GM04503 (cell line): ENCODE measurements around the gene ARGLU1.

Experiments
- DNase-seq: peaks from one replicate; pipeline ENCODE4 v3.0.0-alpha.2; 2012; ENCODE audit warnings: low read depth

Gene ARGLU1

DNA sequence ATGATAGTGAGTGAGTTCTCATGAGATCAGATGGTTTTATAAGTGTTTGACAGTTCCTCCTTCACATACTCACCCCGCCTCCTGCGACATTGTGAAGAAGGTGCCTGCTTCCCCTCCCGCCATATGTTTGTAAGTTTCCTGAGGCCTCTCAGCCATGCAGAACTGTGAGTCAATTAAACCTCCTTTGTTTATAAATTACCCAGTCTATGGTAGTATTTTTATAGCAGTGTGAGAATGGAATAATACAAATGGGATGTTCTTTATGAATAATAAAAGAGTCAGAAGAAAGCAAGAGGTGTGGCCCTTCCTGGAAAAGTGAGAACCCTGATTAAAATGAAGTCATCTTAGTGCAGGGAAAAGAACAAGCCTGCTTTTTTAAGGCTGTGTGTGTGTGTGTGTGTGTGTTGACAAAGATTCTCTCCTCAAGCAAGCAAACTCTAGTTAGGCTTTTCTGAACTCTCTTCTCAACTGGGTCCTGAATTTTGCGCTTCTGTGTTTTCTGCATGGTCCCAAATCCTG is 18.8 kb upstream of the ARGLU1 start:
- DNase-seq, result no peak

DNA sequence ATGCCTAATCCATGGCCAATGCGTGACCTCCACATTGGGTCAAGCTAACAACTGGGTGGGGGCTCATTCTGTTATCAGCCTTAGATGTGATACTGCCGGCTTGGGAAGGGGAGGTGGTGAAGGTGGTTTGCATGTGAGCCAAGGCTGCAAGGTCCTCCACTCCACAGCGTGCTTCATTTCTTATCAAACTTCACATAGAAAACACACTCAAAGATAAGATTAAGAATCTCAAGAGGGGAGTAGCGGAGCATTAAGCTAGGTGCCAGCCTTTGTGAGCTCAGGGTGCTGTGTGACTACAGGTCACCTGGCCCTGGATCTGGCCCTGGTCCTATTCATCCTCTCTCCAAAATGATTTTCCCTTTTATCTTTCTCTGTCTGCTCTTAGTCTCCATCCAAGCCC is 13.3 kb upstream of the ARGLU1 start:
- no peak for DNase-seq

- no peak for DNase-seq
Observed at GRCh38 chr13:106575896-106576295, 8.0 kb upstream of the ARGLU1 start.

- peak; percentile 48 for DNase-seq
Observed at GRCh38 chr13:106573868-106574267, 5.9 kb upstream of the ARGLU1 start.

- peak; percentile 85 for DNase-seq
Observed at GRCh38 chr13:106573284-106573846, 5.4 kb upstream of the ARGLU1 start.

- DNase-seq, result no peak
Observed at GRCh38 chr13:106570299-106570852, 2.4 kb upstream of the ARGLU1 start.

DNA sequence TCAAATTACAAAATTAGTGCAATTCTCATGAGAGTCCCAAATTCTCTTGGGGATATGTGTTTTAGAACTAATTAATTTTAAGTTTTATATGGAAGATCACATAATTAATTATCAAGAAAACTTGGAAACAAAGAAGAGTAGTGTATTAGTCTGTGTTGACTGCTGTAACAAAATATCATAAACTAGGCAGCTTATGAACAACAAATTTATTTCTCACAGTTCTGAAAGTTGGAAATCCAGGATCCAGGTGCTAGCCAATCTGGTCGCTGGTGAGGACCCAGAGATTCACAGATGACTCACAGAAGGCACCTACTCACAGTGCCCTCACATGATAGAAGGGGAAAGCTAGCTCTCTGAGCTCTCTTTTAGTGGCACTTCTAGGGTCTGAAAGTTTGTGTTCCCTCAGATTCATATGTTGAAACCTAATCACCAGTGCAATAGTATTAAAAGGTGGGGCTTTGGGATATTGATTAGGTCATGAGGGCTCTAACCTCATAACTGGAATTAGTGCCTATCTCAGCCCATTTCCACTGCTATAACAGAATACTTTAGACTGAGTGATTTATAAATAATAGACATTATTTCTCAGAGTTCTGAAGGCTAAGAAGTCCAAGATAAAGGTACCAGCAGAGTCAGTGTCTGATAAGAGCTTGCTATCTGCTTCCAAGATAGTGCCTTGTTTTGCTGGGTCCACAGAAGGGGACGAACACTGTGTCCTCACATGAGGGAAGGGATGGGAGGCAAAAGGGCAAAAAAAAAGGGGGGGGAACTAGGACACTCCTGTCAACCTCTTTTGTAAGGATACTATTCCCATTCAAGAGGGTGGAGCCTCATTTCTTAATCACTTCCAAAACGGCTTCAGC is 1.5 kb upstream of the ARGLU1 start:
- no peak for DNase-seq

DNA sequence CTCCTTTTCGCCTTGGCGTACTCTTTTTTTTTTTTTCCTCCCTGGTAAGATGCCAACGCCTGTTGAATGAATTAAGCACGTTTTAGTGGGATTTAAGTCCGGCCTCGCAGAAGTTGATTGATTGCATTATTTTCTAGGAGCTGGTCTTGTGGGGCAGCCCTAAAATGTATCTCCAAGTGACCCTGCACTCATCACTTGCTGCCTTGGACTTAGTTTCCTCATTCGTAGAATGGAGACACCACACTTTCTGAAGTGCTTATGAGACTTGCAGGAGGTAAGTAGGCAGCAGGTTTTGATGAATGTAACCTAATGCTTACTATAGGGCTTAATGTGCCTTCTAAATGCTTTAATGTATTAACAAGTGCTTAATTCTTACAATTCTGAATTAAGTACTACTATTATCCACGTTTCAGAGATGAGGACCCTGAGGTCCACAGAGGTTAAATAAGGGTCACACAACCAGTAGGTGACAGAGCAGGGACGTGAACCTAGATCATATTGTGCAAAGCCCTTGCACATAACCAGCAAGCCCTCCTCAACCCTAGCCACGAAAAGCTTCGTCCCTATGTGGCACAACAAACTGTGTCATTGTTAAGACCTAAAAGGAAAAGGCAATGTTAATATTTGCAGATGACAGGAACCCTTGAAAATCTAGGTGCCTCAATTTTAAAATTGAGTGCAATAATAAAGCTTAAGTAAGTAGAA is 514 bp upstream of the ARGLU1 start:
- DNase-seq, result no peak

DNA sequence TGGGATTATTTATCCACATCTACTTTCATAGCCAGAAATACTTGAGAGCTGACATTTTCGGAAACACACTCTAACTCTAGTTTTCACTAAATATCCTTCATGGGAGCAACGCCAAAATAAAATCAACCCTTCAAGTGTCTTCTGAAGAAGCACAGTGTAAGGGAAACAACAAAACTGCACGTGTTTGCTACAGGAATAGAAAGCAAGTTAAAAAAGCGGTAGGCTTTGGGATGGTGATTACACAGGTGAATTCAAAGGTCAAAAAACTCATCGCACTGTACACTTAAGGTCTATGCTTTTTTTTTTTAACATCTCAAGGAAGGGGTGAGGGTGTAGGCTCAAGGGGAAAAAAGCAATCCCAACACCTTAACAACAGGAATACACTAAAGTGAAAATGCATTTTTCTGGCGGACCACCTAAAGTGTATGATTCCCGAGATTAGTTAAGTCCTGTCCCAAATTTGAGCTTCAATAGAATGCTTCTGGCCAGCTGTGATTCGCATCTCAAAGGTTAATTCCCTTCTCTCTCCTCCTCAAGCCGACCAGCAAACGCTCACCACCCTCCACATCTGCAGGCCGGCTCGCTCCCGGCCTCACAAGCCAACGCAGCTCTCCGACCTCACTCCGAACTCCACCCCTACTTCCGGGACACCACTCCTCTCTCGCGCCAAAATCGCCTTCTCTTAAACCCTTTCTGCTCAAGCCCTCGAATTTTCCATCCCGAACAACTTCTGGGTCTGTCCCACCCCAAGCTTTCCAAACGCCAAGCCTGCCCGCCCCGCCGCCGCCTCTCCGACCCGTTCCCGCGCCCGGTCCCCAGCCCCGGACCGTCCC is 1.1 kb downstream of the ARGLU1 start:
- DNase-seq, result no peak

DNA sequence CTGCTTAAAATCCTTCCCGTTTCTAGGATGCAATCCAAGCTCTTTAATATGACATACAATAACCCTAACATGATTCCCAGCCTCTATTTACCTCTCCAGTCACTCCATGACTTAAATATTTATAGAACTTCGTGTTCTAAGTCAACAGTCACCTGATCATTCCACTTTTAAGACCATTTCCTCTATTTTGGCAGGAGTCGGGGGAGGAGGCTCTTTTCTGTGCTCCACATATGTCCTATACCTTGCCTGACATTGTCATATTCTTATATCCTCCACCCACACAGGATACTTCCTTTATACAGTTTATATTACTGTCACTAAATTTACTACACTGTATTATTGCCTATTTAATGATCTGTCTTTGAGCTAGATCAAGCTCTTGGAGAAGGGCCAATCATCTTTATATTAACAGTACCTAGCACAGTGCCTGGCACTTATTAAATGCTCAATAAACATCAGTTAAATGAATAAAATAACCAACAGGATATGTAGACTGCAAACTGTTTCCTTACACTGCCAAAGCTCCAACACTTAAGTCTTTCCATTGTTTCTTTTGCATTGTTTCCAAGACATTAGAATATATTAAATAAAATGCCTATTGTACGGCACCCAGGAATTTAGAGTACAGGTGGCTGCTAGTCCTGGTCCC is 2.7 kb downstream of the ARGLU1 start:
- DNase-seq, result no peak

DNA sequence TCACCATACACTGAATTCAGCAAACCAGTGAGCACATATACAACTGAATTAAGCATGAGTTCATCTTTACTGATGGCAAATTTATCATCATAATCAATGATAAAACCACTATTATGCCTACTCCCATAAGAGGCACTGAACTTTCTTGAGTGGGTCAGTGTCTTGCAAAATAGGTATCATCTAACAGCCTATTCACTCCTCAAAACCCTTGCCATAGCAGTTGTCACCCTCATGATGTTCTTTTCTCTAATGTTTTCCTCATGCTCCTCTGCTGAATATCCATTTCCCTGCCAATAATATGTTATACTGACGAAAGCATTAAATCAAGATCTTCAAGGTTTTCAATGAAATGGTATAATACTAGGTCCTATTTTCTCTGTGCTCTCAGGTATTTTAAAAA is 5.6 kb downstream of the ARGLU1 start:
- DNase-seq, result no peak

GRCh38 chr13:106561551-106562170 is 6.3 kb downstream of the ARGLU1 start:
- DNase-seq, result no peak

GRCh38 chr13:106560821-106561220 is 7.1 kb downstream of the ARGLU1 start:
- DNase-seq, result no peak

- DNase-seq, result no peak
Observed at GRCh38 chr13:106558527-106558926, 9.4 kb downstream of the ARGLU1 start.

- no peak for DNase-seq
Observed at GRCh38 chr13:106555631-106556328, 12.2 kb downstream of the ARGLU1 start.

DNA sequence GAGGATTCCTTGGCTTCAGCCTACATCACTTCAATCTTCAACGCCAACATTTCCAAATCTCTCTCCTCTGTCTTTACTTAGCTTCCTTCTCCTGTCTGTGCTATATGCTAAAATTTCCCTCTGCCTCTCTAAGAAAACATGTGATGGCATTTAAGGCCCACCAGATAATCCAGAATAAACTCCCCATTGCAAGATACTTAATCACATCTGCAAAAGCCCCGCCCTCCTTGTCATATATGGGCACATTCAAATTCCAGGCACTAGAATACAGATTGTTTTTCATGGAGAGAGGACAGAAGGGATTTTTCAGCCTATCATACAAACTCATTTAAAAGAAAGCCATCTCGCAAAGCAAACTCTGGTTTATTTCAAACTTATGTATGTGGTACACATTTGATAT is 16.2 kb downstream of the ARGLU1 start:
- no peak for DNase-seq

DNA sequence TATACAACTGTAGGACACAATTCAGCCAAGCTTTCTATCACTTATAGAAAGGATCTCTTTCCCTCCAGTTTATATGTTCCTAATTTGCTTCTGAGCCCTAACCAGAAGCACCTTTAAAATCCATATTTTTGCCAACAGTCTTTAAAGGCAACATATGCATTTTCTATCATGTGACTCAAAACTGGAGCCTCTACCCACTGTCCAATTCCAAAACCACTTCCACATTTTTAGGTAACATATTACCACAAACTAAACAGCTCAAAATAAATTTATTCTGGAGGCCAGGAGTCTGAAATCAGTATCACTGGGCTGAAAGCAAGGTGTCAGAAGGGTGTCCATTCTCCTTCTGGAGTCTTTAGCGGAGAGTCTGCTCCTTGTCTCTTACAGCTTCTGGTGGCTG is 16.6 kb downstream of the ARGLU1 start:
- no peak for DNase-seq

DNA sequence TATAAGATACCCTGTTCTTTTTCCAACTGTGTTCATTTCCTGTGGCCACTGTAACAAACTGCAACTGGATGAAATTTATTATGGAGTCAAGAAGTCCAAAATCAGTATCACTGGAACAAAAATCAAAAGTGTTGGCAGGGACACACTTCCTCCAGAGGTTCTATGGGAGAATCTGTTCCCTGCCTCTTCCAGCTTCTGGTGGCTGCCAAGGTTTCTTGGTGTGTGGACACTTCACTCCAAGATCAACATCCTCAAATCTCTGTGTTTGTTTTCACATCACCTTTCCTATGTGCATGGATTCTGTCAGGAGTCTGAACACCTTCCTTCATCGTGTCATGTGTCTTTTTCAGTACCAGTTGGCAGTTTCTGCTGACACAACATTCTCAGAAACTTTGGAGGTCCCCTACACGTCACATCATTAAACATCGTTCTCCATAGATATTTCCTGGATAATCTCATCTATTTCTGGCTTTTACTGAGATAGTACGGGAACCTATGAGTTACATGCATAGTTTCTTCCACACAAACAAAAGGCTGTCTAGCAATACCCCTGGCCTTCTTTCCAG is 17.3 kb downstream of the ARGLU1 start:
- DNase-seq, result no peak

DNA sequence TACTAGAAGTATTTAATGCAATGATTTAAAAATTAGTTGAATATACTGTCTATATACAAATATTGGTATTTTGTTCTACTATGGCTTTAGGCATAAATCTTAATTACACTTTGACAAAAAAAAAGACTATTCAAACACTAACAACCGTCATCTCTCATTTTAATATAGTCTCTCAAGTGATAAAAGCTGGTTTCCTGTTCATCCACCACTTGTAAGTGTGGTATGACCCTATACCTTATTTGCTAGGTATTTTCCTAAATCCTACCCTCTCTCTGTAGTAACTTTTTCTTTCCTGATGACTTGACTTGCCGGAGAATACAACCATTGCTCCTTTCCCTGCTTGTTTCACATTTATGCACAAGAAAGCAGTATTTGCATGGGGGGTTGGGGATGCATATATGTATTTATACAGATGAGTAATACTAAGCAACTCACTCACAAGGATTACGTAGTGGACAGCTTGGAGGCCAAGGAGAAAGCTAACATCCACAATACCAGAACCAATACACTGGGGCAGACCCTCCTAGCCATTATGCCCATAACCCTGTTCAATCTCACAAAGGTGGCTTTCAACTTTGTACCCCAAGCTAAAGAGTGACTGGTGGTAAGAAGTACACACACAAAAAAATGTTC is 19.8 kb downstream of the ARGLU1 start:
- no peak for DNase-seq
